Right lobe of liver (tissue), 4 donors: ENCODE results near the gene ZMYND19.

Source experiments
- POLR2A ChIP-seq: fragments of 450-650 bp; IDR thresholded peaks from one replicate; pipeline ENCODE4 v1.6.1; 2017; ENCODE audit warnings: antibody characterized with exemption, mild to moderate bottlenecking
- TF ChIP-seq, protein P1 (sequence below), 4 donors: fragments of 200-600 bp in 3 of 4; fragments of 450-650 bp in 1 of 4; IDR thresholded peaks; one replicate each; pipeline versions ENCODE4 v1.5.1 to v1.8.0; 2016 to 2022; ENCODE audit warnings: antibody characterized with exemption in 4 of 4, mild to moderate bottlenecking in 2 of 4
- donor health status: DM: no; HTN: no; CAD: no.
- donor health status: DM: no; HTN: no; CAD: no.
- donor health status: DM: no; HTN: yes; CAD: no.

DNA sequence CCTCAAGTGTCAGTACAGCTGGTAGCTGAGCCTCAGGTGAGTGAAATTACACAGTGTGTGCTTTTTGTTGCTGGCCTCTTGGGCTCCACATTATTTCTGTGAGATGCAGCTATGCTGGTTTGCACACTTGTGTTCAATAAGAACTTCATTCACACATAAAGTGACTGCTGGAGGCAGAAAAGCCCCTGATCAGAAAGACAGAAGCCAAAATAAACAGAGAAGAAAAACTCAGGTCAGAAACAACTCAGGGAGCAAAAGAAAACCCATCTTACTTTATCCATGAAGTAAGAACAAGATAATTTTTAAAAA is 55.2 kb downstream of the ZMYND19 start:
- TF ChIP-seq, protein P1, sequence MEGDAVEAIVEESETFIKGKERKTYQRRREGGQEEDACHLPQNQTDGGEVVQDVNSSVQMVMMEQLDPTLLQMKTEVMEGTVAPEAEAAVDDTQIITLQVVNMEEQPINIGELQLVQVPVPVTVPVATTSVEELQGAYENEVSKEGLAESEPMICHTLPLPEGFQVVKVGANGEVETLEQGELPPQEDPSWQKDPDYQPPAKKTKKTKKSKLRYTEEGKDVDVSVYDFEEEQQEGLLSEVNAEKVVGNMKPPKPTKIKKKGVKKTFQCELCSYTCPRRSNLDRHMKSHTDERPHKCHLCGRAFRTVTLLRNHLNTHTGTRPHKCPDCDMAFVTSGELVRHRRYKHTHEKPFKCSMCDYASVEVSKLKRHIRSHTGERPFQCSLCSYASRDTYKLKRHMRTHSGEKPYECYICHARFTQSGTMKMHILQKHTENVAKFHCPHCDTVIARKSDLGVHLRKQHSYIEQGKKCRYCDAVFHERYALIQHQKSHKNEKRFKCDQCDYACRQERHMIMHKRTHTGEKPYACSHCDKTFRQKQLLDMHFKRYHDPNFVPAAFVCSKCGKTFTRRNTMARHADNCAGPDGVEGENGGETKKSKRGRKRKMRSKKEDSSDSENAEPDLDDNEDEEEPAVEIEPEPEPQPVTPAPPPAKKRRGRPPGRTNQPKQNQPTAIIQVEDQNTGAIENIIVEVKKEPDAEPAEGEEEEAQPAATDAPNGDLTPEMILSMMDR (IDR thresholded peaks at IDR 0.05), result no peak
- TF ChIP-seq POLR2A, result no peak
